ENCODE results near the gene RAI1. TPM values are rescaled to one million over a fixed set of nuclear protein-coding genes. Genes with fewer than 3 reads are reported as not detected.

Gene RAI1
- total and polyA plus RNA-seq, 10 of the 15 experiments (the other 5 are each of a cell fraction or from before 2014, with no cell fraction given): 0.66 to 37.7 (median 6.0) TPM

DNA sequence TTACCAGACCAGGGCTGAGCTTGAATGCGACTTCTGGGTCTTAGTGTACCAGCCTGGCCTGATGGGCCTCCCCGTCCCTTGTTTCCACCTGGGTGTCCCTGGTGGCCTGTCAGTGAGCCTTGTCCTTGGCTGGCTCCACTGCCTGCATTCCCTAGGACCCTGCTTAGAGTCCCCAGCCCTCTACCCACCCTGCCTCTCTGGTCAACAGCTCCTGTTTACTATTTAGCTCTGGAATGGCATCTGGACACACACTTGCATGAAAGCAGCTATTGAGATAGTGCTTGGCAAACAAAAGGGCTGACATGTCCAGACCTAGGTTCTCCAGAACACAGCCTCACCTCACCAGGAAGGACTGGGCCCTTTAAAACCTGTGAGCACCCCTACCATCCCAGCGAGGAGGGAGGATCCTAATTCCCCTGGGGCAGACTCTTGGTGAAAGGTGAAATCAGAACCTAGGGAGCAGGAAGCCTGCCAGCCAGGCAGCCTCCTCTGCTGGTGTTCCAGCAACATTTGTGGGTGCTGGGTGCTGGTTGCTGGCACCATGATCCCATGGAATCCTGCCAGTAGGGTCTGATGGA is 38.8 kb downstream of the RAI1 start:
- in situ Hi-C loops (cut with MboI) (no loop called here), intact Hi-C loops (cut with micrococcal nuclease; ENCODE audit: unreplicated experiment) (no loop called here)
- CTCF ChIA-PET: interaction anchor here (2.3 kb wide), 1 partner anchor 28 kb away, joined by 5 read pairs; no protein-coding TSS in a partner anchor
- TF ChIP-seq MTA2 (IDR thresholded peaks at IDR 0.05; ENCODE audit: low read depth) (no peak), HDAC2 (IDR thresholded peaks at IDR 0.05) (no peak), JUND (IDR thresholded peaks at IDR 0.05; ENCODE audit: low read depth, low read length) (no peak), ZNF207 (IDR thresholded peaks at IDR 0.05; ENCODE audit: borderline replicate concordance) (no peak), SP1 (IDR thresholded peaks at IDR 0.05; ENCODE audit: low read depth, low read length) (no peak)
- TF ChIP-seq, protein P1, sequence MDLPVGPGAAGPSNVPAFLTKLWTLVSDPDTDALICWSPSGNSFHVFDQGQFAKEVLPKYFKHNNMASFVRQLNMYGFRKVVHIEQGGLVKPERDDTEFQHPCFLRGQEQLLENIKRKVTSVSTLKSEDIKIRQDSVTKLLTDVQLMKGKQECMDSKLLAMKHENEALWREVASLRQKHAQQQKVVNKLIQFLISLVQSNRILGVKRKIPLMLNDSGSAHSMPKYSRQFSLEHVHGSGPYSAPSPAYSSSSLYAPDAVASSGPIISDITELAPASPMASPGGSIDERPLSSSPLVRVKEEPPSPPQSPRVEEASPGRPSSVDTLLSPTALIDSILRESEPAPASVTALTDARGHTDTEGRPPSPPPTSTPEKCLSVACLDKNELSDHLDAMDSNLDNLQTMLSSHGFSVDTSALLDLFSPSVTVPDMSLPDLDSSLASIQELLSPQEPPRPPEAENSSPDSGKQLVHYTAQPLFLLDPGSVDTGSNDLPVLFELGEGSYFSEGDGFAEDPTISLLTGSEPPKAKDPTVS (IDR thresholded peaks at IDR 0.05; ENCODE audit: low read depth, low read length): no peak
- TF ChIP-seq, protein P2, sequence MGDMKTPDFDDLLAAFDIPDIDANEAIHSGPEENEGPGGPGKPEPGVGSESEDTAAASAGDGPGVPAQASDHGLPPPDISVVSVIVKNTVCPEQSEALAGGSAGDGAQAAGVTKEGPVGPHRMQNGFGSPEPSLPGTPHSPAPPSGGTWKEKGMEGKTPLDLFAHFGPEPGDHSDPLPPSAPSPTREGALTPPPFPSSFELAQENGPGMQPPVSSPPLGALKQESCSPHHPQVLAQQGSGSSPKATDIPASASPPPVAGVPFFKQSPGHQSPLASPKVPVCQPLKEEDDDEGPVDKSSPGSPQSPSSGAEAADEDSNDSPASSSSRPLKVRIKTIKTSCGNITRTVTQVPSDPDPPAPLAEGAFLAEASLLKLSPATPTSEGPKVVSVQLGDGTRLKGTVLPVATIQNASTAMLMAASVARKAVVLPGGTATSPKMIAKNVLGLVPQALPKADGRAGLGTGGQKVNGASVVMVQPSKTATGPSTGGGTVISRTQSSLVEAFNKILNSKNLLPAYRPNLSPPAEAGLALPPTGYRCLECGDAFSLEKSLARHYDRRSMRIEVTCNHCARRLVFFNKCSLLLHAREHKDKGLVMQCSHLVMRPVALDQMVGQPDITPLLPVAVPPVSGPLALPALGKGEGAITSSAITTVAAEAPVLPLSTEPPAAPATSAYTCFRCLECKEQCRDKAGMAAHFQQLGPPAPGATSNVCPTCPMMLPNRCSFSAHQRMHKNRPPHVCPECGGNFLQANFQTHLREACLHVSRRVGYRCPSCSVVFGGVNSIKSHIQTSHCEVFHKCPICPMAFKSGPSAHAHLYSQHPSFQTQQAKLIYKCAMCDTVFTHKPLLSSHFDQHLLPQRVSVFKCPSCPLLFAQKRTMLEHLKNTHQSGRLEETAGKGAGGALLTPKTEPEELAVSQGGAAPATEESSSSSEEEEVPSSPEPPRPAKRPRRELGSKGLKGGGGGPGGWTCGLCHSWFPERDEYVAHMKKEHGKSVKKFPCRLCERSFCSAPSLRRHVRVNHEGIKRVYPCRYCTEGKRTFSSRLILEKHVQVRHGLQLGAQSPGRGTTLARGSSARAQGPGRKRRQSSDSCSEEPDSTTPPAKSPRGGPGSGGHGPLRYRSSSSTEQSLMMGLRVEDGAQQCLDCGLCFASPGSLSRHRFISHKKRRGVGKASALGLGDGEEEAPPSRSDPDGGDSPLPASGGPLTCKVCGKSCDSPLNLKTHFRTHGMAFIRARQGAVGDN (IDR thresholded peaks at IDR 0.05): no peak
- H3K4me1 ChIP-seq (ENCODE audit: control insufficient read depth, insufficient read depth, low read length): peaks cover 16% of the 10 kb centered on the region
- H3K4me3 ChIP-seq: no peak overlapping the region
- no peaks in the 10 kb centered on the region; the same call in none of the 2 replicates for H3K79me2 ChIP-seq (ENCODE audit: control insufficient read depth, insufficient read depth, low read length)
- no peak overlapping the region for H3K9ac ChIP-seq (ENCODE audit: control insufficient read depth, insufficient read depth, low read length)
- SMC1A ChIA-PET (ENCODE audit: uncharacterized antibody, unreplicated experiment): interaction anchor here (1.1 kb wide), 1 partner anchor 38 kb away, joined by 3 read pairs; no protein-coding TSS in a partner anchor
- no peak overlapping the region for H3K27ac ChIP-seq (ENCODE audit: control insufficient read depth, insufficient read depth)
- H3K4me2 ChIP-seq (ENCODE audit: control insufficient read depth, insufficient read depth): no peak overlapping the region
- ATAC-seq: no peak
- RAD21 ChIA-PET (ENCODE audit: unreplicated experiment): no interaction called here
- no peaks in the 10 kb centered on the region for H3K9me3 ChIP-seq (replicated peaks; ENCODE audit: control insufficient read depth, insufficient read depth, low read length)
- peaks cover 0 to 2% of the 10 kb centered on the region in 2 experiments; a peak in 3 of 4 replicates for H3K36me3 ChIP-seq (ENCODE audit: control insufficient read depth in 2 of 2, insufficient read depth in 2 of 2, low read length in 1 of 2)
- no TSS peak for BruUV-seq (replicated peaks)
- WGBS (ENCODE audit: insufficient coverage, insufficient replicate concordance, low lambda C conversion rate, missing lambda C conversion rate): 88% methylated on average over 3 of the region's 3 CpGs
- DNase-seq (ENCODE audit: low read depth, low spot score): no peak
- no peaks in the 10 kb centered on the region for H3K27me3 ChIP-seq (replicated peaks in 1 of 2; ENCODE audit: control insufficient read depth in 2 of 2, insufficient read depth in 2 of 2, low read length in 1 of 2)
- POLR2A ChIA-PET: no interaction called here
- H4K20me1 ChIP-seq (ENCODE audit: control insufficient read depth, insufficient read depth): no peaks in the 10 kb centered on the region; the same call in none of the 2 replicates
- H2AFZ ChIP-seq (ENCODE audit: control insufficient read depth, low read depth, low read length): no peak overlapping the region
- FAIRE-seq: no peak
